ENCODE measurements around the gene CRAMP1.

CRAMP1 gene

GRCh38 chr16:1610071-1610898 is 1.9 kb upstream of the CRAMP1 start:
- peak overlapping the region; percentile 69 for H3K9ac ChIP-seq (ENCODE audit: low read depth, low read length)
- H3K9me3 ChIP-seq (ENCODE audit: control insufficient read depth, insufficient read depth, low read length): no peaks in the 10 kb centered on the region
- H3K4me1 ChIP-seq (ENCODE audit: insufficient read depth, low read length): peaks cover 3% of the 10 kb centered on the region
- no peaks in the 10 kb centered on the region for H3K36me3 ChIP-seq (ENCODE audit: insufficient read depth, low read length)

- no peaks in the 10 kb centered on the region for H3K36me3 ChIP-seq (ENCODE audit: insufficient read depth, low read length)
- H3K4me1 ChIP-seq (ENCODE audit: insufficient read depth, low read length): peaks cover 8% of the 10 kb centered on the region
- H3K9ac ChIP-seq (ENCODE audit: low read depth, low read length): peak overlapping the region; percentile 69
- H3K9me3 ChIP-seq (ENCODE audit: control insufficient read depth, insufficient read depth, low read length): no peaks in the 10 kb centered on the region
Observed at GRCh38 chr16:1610899-1611632, 1.1 kb upstream of the CRAMP1 start.

GRCh38 chr16:1613211-1613622 is 1.1 kb downstream of the CRAMP1 start:
- peak overlapping the region; percentile 76; the same call in 1 of the 2 replicates for H3K9ac ChIP-seq (ENCODE audit: low read depth, low read length)
- H3K36me3 ChIP-seq (ENCODE audit: insufficient read depth, low read length): peaks cover under 1% of the 10 kb centered on the region; the same call in 1 of the 2 replicates
- H3K4me1 ChIP-seq (ENCODE audit: insufficient read depth, low read length): peaks cover 8% of the 10 kb centered on the region
- H3K9me3 ChIP-seq (ENCODE audit: control insufficient read depth, insufficient read depth, low read length): no peaks in the 10 kb centered on the region

GRCh38 chr16:1613728-1614455 is 1.7 kb downstream of the CRAMP1 start:
- H3K9me3 ChIP-seq (ENCODE audit: control insufficient read depth, insufficient read depth, low read length): no peaks in the 10 kb centered on the region
- peaks cover 8% of the 10 kb centered on the region for H3K36me3 ChIP-seq (ENCODE audit: insufficient read depth, low read length)
- H3K4me1 ChIP-seq (ENCODE audit: insufficient read depth, low read length): peaks cover 8% of the 10 kb centered on the region
- H3K9ac ChIP-seq (ENCODE audit: low read depth, low read length): peak overlapping the region; percentile 76; the same call in 1 of the 2 replicates

GRCh38 chr16:1614456-1615102 is 2.4 kb downstream of the CRAMP1 start:
- Histone ChIP-seq H3K36me3 (ENCODE audit: insufficient read depth, low read length) (peaks cover 9% of the 10 kb centered on the region), H3K4me1 (ENCODE audit: insufficient read depth, low read length) (peaks cover 8% of the 10 kb centered on the region), H3K9ac (ENCODE audit: low read depth, low read length) (peak overlapping the region; percentile 66), H3K9me3 (ENCODE audit: control insufficient read depth, insufficient read depth, low read length) (no peaks in the 10 kb centered on the region)

GRCh38 chr16:1615761-1616160 is 3.6 kb downstream of the CRAMP1 start:
- H3K9ac ChIP-seq (ENCODE audit: low read depth, low read length): no peak overlapping the region

GRCh38 chr16:1619976-1620375 is 7.8 kb downstream of the CRAMP1 start:
- H3K9ac ChIP-seq (ENCODE audit: low read depth, low read length): no peak overlapping the region
- peaks cover 14% of the 10 kb centered on the region for H3K36me3 ChIP-seq (ENCODE audit: insufficient read depth, low read length)

More at GRCh38 chr16:1615761-1616160, 3.6 kb downstream of the CRAMP1 start:
- H3K36me3 ChIP-seq (ENCODE audit: insufficient read depth, low read length): peaks cover 9% of the 10 kb centered on the region
- H3K4me1 ChIP-seq (ENCODE audit: insufficient read depth, low read length): peaks cover 8% of the 10 kb centered on the region
- H3K9me3 ChIP-seq (ENCODE audit: control insufficient read depth, insufficient read depth, low read length): no peaks in the 10 kb centered on the region

GRCh38 chr16:1620391-1620790 is 8.2 kb downstream of the CRAMP1 start:
- Histone ChIP-seq H3K9ac (ENCODE audit: low read depth, low read length) (no peak overlapping the region), H3K36me3 (ENCODE audit: insufficient read depth, low read length) (peaks cover 14% of the 10 kb centered on the region), H3K9me3 (ENCODE audit: control insufficient read depth, insufficient read depth, low read length) (no peaks in the 10 kb centered on the region), H3K4me1 (ENCODE audit: insufficient read depth, low read length) (peaks cover 4% of the 10 kb centered on the region; the same call in 1 of the 2 replicates)

More at GRCh38 chr16:1619976-1620375, 7.8 kb downstream of the CRAMP1 start:
- Histone ChIP-seq H3K4me1 (ENCODE audit: insufficient read depth, low read length) (peaks cover 8% of the 10 kb centered on the region; the same call in 1 of the 2 replicates), H3K9me3 (ENCODE audit: control insufficient read depth, insufficient read depth, low read length) (no peaks in the 10 kb centered on the region)

- H3K36me3 ChIP-seq (ENCODE audit: insufficient read depth, low read length): peaks cover 14% of the 10 kb centered on the region
Observed at GRCh38 chr16:1621851-1622250, 9.7 kb downstream of the CRAMP1 start.

GRCh38 chr16:1626327-1626726 is 14.2 kb downstream of the CRAMP1 start:
- no peaks in the 10 kb centered on the region for H3K9me3 ChIP-seq (ENCODE audit: control insufficient read depth, insufficient read depth, low read length)
- no peak overlapping the region for H3K9ac ChIP-seq (ENCODE audit: low read depth, low read length)
- no peaks in the 10 kb centered on the region for H3K4me1 ChIP-seq (ENCODE audit: insufficient read depth, low read length)
- H3K36me3 ChIP-seq (ENCODE audit: insufficient read depth, low read length): peaks cover 5% of the 10 kb centered on the region; the same call in 1 of the 2 replicates

More at GRCh38 chr16:1621851-1622250, 9.7 kb downstream of the CRAMP1 start:
- H3K9me3 ChIP-seq (ENCODE audit: control insufficient read depth, insufficient read depth, low read length): no peaks in the 10 kb centered on the region
- H3K4me1 ChIP-seq (ENCODE audit: insufficient read depth, low read length): no peaks in the 10 kb centered on the region
- no peak overlapping the region for H3K9ac ChIP-seq (ENCODE audit: low read depth, low read length)

- Histone ChIP-seq H3K9me3 (ENCODE audit: control insufficient read depth, insufficient read depth, low read length) (no peaks in the 10 kb centered on the region), H3K36me3 (ENCODE audit: insufficient read depth, low read length) (peaks cover 1% of the 10 kb centered on the region; the same call in 1 of the 2 replicates), H3K9ac (ENCODE audit: low read depth, low read length) (no peak overlapping the region), H3K4me1 (ENCODE audit: insufficient read depth, low read length) (no peaks in the 10 kb centered on the region)
Observed at GRCh38 chr16:1626776-1627175, 14.6 kb downstream of the CRAMP1 start.

GRCh38 chr16:1630450-1631213 is 18.5 kb downstream of the CRAMP1 start:
- Histone ChIP-seq H3K9ac (ENCODE audit: low read depth, low read length) (no peak overlapping the region), H3K9me3 (ENCODE audit: control insufficient read depth, insufficient read depth, low read length) (no peaks in the 10 kb centered on the region), H3K36me3 (ENCODE audit: insufficient read depth, low read length) (no peaks in the 10 kb centered on the region; the same call in 1 of the 2 replicates), H3K4me1 (ENCODE audit: insufficient read depth, low read length) (no peaks in the 10 kb centered on the region)

- Histone ChIP-seq H3K36me3 (ENCODE audit: insufficient read depth, low read length) (no peaks in the 10 kb centered on the region; the same call in 1 of the 2 replicates), H3K9ac (ENCODE audit: low read depth, low read length) (no peak overlapping the region), H3K9me3 (ENCODE audit: control insufficient read depth, insufficient read depth, low read length) (no peaks in the 10 kb centered on the region), H3K4me1 (ENCODE audit: insufficient read depth, low read length) (no peaks in the 10 kb centered on the region)
Observed at GRCh38 chr16:1631230-1631629, 19.1 kb downstream of the CRAMP1 start.
